Middle frontal gyrus (tissue), 1 donor: ENCODE measurements around the gene OR52B6.
"Not testable (repeated sequence)": the region's sequence is repeated elsewhere in the genome, so short reads cannot be mapped to it uniquely, and the experiment has no call there.

Experiments used
- DNase-seq: peaks from one replicate; pipeline ENCODE4 v3.0.0-alpha.2; 2015; ENCODE audit warnings: low spot score; ENCODE audit errors: extremely low spot score

Gene OR52B6

DNA sequence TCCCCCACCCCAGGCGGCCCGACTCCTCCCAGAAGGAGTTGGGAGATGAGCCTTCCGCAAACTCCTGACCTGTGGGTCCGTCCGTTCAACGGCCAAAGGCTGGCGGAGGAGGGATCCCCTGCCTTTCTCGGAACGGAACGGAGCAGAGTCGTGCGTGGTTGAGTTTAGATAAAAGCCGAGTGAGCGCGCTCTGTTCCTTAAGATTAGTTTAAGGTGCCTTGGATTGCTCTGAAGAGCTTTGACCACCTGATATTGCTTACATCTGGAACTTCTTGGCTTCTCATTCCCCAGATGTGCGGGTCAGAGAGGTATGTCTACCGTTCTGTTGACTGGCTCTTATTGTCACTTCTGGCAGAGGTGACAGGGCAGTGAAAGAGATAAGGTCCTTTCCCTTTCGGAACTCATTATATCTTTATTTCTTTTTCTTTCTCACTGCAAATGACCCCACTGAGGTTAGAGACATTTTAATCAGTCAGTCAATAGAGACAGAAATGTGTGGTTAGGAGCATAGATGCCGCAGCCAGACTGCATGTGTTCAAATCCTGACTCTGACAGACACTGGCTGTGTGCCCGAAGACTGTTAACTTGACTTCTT, 16.0 kb downstream of the OR52B6 start, which contains the start of gene TRIM6:
Gene TRIM6, plus strand, starts transcription at position 31 of the 595 bp plus-strand sequence. Its CDS starts 261 bp downstream, at position 292.
- DNase-seq: no peak

DNA sequence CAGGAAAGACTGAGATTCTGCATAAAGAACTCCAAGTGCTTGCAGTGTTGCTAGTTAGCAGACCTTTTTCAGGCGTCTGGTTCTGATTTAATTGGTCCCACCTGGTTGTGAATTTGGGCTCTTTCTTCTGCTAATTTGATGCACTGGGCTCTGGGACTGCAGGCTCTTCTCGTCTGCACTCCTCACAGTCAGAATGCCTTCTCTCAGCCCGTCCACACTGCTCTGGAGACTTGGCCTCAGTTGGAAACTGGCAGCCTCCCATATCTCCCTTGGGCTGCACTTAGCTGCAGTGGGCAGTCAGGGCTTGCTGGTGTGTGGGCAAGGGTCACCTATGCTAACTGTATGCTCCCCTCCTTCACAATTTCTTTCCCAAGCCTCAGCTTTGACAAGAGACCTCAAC, 17.3 kb downstream of the OR52B6 start:
- DNase-seq: no peak

DNA sequence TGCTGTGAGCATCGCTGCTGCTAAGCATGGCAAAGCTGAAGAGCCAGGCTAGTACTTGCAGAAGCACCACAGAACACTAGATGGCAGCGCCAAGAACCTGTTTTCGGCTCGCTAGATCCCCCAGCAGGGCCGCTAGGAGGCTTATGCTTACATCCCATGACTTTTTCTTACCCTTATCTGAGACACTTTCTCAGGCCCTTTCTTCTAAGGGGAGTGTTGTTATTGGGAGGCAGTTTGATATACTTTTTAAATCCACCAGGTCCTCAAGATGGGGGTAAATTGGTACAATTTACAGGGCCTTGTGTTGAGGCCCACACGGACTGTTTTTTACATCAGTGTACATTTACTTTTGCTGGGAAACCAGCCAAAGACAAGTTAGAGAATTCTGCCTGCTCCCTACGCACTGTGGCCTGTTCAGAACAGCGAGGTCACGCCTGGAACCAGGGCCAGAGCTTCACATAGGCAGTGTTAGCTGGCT, 19.7 kb downstream of the OR52B6 start:
- no peak for DNase-seq

DNA sequence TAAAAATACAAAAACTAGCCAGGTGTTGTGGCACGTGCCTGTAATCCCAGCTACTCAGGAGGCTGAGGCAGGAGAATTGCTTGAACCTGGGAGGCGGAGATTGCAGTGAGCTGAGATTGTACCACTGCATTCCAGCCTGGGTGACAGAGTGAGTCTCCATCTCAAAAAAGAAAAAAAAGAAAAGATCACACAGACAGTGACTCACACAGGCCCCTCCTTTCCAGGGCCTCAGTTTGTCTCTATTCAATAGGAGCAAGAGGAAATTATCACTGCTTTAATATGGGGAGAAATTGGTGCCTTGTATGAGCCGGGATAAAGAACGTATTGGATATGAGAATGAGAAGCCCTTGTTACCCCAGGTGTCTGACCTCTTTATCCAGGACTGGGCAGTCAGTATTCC, 22.1 kb downstream of the OR52B6 start:
- not testable (repeated sequence) for DNase-seq

DNA sequence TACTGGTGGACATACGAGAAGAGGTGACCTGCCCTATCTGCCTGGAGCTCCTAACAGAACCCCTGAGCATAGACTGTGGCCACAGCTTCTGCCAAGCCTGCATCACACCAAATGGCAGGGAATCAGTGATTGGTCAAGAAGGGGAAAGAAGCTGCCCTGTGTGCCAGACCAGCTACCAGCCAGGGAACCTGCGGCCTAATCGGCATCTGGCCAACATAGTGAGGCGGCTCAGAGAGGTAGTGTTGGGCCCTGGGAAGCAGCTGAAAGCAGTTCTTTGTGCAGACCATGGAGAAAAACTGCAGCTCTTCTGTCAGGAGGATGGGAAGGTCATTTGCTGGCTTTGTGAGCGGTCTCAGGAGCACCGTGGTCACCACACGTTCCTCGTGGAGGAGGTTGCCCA, 22.6 kb downstream of the OR52B6 start:
- no peak for DNase-seq

DNA sequence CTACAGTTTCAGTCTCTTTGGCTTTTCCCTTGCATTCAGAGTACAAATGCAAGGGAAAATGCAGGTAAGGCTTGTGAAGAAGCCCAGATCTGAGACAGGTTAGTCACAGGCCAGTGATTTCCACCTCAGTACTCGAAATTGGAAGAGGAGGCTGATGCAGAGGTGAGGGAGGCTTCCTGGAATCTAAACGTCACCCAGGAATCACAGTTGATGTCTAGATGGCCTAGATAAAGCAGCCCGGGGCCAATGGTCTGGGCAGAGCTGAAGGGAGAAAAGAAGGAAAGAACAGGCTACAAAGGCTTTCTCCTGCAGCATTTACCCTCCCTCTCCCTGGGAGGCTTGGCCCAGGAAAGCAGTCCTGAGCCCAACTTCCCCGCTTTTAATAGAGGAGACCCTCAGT, 24.2 kb downstream of the OR52B6 start:
- no peak for DNase-seq

DNA sequence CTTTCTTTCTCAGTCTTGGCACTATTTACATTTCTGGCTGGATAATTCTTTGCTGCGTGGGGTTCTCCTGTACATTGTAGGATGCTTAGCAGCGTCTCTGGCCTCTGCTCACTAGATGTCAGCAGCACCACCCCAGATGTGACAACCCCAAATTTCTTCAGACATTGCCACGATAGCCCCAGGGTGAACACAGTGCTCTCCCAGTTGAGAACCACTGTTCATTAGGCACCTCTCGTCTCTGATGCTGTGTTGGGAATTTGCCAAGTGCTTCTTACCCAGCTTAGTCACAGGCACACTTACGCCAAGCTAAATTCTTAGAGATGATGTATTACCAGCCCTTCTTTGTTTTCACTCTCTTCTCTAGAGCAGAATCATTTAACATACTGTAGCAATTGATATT, 25.2 kb downstream of the OR52B6 start:
- no peak for DNase-seq

DNA sequence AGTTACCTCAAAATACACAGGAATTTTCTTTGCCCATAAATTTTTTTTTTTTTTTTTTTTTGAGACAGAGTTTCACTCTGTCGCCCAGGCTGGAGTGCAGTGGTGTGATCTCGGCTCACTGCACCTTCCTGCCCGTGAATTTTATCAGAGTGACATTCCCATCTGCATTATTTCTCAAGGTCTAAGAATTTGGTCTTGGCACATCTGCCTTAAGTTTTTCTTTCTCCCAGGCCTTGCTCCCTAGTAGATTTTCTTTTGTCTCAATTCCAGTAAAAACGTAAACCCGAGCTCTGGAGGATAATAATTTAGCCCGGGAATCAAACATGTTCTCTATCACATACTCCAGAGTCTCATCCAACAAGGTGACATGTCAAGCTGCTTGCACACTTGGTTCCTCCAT, 28.1 kb downstream of the OR52B6 start:
- DNase-seq: no peak

DNA sequence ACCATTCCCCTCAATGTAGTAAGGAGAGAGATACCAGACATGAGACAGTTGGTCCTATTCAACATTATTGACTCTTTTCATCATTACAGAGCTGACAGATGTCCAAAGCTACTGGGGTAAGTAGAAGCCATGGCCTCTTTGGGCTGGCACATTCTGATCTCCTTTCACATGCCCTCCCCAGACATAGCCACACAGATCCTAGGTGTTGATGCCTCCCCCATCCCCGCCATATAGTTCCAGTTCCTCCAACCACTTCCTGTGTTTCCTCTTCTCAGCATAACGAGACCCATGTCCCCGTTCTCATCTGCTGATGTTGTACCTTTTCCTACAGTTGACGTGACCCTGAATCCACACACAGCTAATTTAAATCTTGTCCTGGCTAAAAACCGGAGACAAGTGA, 29.8 kb downstream of the OR52B6 start:
- DNase-seq: no peak

DNA sequence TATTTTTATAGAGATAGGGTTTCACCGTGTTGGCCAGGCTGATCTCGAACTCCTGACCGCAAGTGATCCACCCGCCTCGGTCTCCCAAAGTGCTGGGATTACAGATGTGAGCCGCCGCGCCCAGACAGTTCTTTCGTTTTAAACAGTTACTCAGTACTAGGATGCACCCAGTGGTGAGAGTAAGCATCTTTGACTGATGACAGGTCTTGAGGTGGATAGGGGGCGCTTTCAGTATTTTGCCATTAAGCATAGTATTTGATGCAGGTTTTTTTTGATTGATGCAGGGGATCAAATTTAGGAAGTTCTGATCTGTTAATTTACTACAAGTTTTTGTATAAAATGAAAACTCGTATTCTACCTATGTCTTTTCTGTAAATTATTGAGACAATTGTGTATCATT, 30.9 kb downstream of the OR52B6 start:
- no peak for DNase-seq

DNA sequence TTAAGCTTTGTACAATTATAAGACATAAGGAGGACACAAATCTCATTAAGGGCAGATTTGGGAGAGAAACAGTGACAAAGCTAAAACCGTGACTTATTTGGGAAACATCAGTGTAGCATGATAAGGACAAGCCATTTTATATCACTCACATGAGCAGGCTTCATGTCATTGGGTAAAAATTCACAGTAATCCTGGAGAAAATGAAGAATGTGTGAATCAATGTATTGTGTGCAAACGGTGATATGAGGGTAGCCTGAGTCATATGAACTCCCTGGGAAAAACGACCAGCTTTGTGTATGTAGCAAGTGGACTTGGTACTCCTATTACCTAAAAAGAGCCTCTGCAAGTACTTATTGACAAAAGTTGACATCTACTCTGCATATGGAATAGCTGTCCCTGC, 38.1 kb downstream of the OR52B6 start:
- no peak for DNase-seq

DNA sequence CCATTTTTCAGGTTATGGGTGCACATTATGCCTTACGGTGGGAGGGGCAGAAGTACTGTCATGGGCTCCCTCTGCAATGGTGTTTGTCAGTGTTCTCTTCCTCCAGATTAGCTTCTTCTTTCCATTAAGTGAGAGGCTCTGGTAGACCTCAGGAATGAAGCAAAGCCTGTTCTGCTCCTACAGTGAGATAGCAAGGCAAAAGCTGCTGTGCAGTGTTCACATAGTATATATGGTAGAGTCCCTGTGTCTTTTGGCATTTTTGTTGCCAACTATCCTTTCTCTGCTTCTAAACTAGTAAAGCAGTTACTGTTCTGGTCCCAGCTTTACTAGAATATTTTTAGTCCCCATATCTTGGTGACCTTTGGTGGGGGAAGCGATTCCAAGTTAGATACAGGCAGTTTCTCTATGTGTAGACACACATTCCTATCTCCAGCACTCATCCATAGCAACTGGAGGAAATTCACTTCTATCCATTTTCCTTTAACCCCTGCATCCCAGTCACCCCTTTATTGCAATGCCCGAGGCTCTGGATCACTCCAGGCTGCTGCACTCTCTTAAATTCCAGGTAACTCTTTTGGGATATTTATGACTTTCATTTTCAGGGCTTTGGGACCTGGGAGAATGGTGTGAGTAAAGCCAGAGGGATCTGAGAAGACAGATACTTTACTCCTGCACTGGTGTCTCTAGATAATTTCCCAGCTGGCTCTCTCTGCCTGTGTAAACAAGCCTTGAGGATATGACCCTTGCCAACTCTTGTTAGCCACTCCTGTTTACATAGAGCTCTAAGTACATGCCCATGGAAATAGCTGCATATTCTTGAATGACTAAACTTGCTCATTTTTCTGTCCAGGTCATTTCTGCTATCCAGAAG, 40.2 kb downstream of the OR52B6 start:
- no peak for DNase-seq

DNA sequence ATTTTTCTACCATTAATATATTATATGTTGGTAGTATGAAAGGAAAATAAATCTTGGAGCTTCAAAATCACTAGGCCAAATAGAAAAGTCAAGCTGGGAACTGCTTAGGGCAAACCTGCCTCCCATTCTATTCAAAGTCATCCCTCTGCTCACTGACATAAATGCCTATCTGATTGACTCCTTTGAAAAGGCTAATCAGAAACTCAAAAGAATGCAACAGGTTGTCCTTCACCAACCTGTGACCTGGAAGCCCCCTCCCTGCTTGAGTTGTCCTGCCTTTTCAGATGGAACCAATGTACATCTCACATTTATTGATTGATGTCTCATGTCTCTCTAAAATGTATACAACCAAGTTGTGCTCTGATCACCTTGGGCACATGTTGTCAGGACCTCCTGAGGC, 40.9 kb downstream of the OR52B6 start:
- no peak for DNase-seq

DNA sequence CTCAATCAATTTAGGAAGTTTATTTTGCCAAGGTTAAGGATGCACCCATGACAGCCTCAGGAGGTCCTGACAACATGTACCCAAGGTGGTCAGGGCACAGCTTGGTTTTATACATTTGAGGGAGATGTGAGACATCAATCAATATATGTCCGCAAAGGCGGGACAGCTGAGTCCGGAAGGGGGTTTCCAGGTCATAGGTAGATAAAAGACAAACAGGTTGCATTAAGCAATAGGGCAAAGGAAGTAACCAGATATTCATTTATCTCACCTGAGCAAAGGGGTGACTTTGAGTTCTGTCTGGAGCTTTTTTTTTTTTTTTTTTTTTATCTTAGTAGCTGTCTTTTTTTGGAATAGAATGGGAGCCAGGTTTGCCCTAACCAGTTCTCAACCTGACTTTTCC, 42.1 kb downstream of the OR52B6 start:
- DNase-seq: no peak

DNA sequence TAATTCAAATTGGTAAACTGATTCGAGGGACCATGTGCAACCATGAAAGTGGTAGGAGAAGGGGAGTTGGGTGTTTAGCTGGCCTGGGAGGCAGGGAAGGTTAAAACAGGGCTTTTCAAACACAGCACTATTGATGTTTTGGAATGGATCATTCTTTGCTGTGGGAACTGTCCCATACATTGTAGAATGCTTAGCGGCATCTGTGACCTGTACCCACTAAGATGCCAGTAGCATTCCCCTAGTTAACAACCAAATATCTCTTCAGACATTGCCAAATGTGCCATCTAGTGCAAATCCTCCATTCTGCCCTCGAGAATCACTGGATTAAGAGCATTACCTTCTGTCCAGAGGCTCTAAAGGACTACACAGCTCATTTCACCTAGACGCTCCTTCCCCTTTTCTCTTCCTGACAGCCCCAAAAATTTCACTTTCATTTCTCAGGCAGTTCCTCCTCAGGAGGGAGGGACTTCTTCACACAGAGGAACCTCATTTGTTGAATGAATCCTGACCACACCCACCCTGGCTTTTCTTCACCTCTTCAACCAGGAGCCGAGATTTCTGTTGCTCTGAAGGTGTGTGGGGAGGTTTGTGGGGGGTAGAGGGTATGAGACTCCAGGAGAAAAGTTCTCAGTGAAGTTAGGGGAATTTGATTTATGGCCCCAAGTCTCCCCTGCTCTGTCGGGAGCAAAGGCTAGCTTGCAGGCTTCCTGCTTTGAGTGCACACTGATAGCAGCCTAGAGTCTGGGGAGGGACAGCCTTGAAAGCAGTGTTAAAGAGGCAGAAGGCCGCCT, 44.0 kb downstream of the OR52B6 start, which contains the start of gene TRIM34:
Gene TRIM34, plus strand, starts transcription at position 513 of the 791 bp plus-strand sequence. CDS start 7,331 bp downstream, outside the sequence.
- DNase-seq: no peak

DNA sequence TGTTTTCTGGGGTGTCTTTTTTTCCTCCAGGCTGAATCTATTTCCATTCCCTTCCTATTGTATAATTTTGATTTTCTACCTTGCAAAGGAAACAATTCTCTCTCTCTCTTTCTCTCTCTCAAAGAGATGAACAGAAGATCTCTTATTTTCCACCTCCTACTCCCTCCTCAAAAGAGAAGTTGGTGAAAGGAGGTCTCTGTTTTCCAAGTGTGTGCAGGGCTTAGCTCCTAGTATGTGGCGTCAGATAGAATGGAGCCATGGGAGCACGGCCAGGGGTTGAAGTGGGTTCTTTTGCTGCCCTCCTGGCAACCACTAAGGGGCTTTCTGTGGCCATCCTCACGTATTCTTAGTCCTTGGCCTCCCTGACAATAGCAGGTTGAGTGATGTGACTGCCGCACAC, 44.6 kb downstream of the OR52B6 start:
- no peak for DNase-seq

DNA sequence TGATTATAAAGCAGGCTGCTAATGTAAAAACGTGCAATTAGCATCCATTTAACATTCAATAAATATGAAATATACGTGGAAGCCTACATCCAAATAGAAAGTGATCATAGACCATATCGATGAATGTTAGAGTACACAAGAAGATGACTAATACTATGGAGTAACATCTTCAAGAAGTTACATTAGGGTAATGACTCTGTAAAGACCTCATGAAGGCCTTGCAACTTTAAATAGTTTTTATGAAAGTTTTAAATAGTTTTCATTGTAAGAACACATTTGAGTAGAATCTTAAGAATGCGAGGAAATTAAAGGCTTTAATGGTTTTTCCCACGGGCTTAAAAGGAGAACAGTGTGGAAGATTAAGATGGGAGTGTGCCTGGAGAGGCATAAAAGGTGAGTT, 45.5 kb downstream of the OR52B6 start:
- no peak for DNase-seq

DNA sequence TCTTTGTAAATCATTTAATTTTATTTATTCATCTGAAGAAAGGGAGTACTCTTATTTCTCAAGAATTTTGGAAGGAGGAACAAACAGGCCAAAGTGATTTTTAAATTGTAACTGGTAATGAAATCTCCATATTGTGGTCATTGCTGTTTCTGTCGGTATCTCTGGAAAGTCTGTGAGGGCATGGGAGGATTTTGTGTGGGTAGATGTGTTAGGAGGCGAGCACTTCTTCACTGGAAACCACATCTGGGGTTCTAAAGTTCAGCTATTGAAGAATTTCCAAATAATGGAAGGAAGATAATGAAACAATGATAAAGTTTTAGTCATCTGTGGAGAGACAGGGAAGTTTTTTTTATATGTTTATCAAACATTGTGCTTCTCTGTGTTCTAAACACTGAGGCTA, 50.7 kb downstream of the OR52B6 start:
- DNase-seq: no peak
